Neural cell (in vitro differentiated cells): ENCODE results near the gene PRELID1. TPM values are rescaled to one million over a fixed set of nuclear protein-coding genes. Genes with fewer than 3 reads are reported as not detected.

ENCODE experiments used
- H2AFZ ChIP-seq: fragments of 200-600, 300-800 bp; sonication (generic), shearing (Covaris generic); 2 replicates; pipeline ENCODE4 v1.6.0; 2014; ENCODE audit warnings: low read depth, mild to moderate bottlenecking, antibody characterized with exemption, low read length, moderate library complexity
- H3F3A ChIP-seq: fragments of 200-600 bp; shearing (Covaris generic); 2 replicates; pipeline ENCODE4 v1.6.1; 2016; ENCODE audit warnings: mild to moderate bottlenecking, moderate library complexity, mixed read lengths, antibody characterized with exemption, low read length; ENCODE audit not compliant: insufficient read depth, poor library complexity, severe bottlenecking
- H3K27ac ChIP-seq: fragments of 200-600, 300-800 bp; sonication (generic), shearing (Covaris generic); 2 replicates; pipeline ENCODE4 v1.5.1; 2014; ENCODE audit warnings: mild to moderate bottlenecking, low read length, moderate library complexity
- H3K27me3 ChIP-seq: fragments of 300-800, 200-600 bp; sonication (generic), shearing (Covaris generic); 2 replicates; pipeline ENCODE4 v1.6.0; 2014; ENCODE audit warnings: mild to moderate bottlenecking, low read depth, low read length, moderate library complexity; ENCODE audit not compliant: insufficient read depth
- H3K36me3 ChIP-seq: fragments of 300-800, 200-600 bp; sonication (generic), shearing (Covaris generic); 2 replicates; pipeline ENCODE4 v1.5.1; 2014; ENCODE audit warnings: mild to moderate bottlenecking, antibody characterized with exemption, low read length, moderate library complexity; ENCODE audit not compliant: insufficient read depth
- H3K4me2 ChIP-seq: fragments of 300-800, 200-600 bp; sonication (generic), shearing (Covaris generic); 2 replicates; pipeline ENCODE4 v1.6.0; 2014; ENCODE audit warnings: mild to moderate bottlenecking, low read length
- H3K4me3 ChIP-seq: fragments of 300-800, 200-600 bp; sonication (generic), shearing (Covaris generic); 2 replicates; pipeline ENCODE4 v1.5.1; 2014; ENCODE audit warnings: mild to moderate bottlenecking, low read length, moderate library complexity
- H3K79me2 ChIP-seq: fragments of 200-600 bp; shearing (Covaris generic); replicated peaks from 2 replicates; pipeline ENCODE4 v1.6.0; 2014; ENCODE audit warnings: mild to moderate bottlenecking, low read length, moderate library complexity; ENCODE audit not compliant: insufficient read depth
- H3K9ac ChIP-seq: fragments of 300-800, 200-600 bp; sonication (generic), shearing (Covaris generic); 2 replicates; pipeline ENCODE4 v1.6.1; 2016; ENCODE audit warnings: mild to moderate bottlenecking, low read length, mixed read lengths
- H3K9me2 ChIP-seq: fragments of 200-600 bp; shearing (Covaris generic); 2 replicates; pipeline ENCODE4 v1.6.1; 2016; ENCODE audit warnings: mild to moderate bottlenecking, low read length, mixed read lengths; ENCODE audit not compliant: insufficient read depth
- H3K9me3 ChIP-seq: fragments of 200-600, 300-800 bp; sonication (generic), shearing (Covaris generic); 2 replicates; pipeline ENCODE4 v1.6.1; 2016; ENCODE audit warnings: mild to moderate bottlenecking, mixed run types, low read length, moderate library complexity, mixed read lengths
- H4K20me1 ChIP-seq: fragments of 200-600 bp; shearing (Covaris generic); 2 replicates; pipeline ENCODE4 v1.6.1; 2016; ENCODE audit warnings: mild to moderate bottlenecking, mixed run types; ENCODE audit not compliant: insufficient read depth
- EP300 ChIP-seq: fragments of 450-650 bp; conservative IDR thresholded peaks from 2 replicates; pipeline ENCODE4 v1.6.1; 2014; ENCODE audit warnings: antibody characterized with exemption, mild to moderate bottlenecking, moderate library complexity; ENCODE audit not compliant: poor library complexity, severe bottlenecking
- EZH2 ChIP-seq: fragments of 200-600, 300-800 bp; shearing (Covaris generic), sonication (generic); IDR thresholded peaks from 2 replicates; pipeline ENCODE4 v1.6.1; 2014; ENCODE audit warnings: antibody characterized with exemption, low read length, borderline replicate concordance, mild to moderate bottlenecking; ENCODE audit not compliant: insufficient read depth, poor library complexity, severe bottlenecking
- MXI1 ChIP-seq: fragments of 450-650 bp; conservative IDR thresholded peaks from 2 replicates; pipeline ENCODE4 v1.6.1; 2014; ENCODE audit warnings: antibody characterized with exemption, mild to moderate bottlenecking; ENCODE audit not compliant: poor library complexity, severe bottlenecking
- POLR2AphosphoS5 ChIP-seq: IDR thresholded peaks from 2 replicates; pipeline ENCODE4 v1.6.1; 2012
- RAD21 ChIP-seq: fragments of 450-650 bp; conservative IDR thresholded peaks from 2 replicates; pipeline ENCODE4 v1.6.1; 2014; ENCODE audit warnings: antibody characterized with exemption, mild to moderate bottlenecking, moderate library complexity
- REST ChIP-seq: IDR thresholded peaks from 2 replicates; pipeline ENCODE4 v1.6.1; 2012; ENCODE audit warnings: borderline replicate concordance
- SMC3 ChIP-seq: fragments of 450-650 bp; conservative IDR thresholded peaks from 2 replicates; pipeline ENCODE4 v1.6.1; 2014; ENCODE audit warnings: antibody characterized with exemption, mild to moderate bottlenecking, moderate library complexity; ENCODE audit not compliant: poor library complexity
- TAF1 ChIP-seq: IDR thresholded peaks from 2 replicates; pipeline ENCODE4 v1.6.1; 2012; ENCODE audit warnings: low read depth
- polyA plus RNA-seq: library from polyadenylated mRNA; depleted of rRNA; stranded (reverse); fragments of >200 nt; gene quantifications from 2 replicates; pipeline ENCODE4 v1.2.3, GENCODE V29; 2014
- TF ChIP-seq, protein P1 (sequence below): fragments of 450-650 bp; IDR thresholded peaks from 2 replicates; pipeline ENCODE4 v1.5.1; 2014; ENCODE audit warnings: antibody characterized with exemption, mild to moderate bottlenecking, moderate library complexity; ENCODE audit not compliant: poor library complexity, severe bottlenecking

PRELID1 gene
- polyA plus RNA-seq, 1 donor from 2014 or later = 133 TPM

GRCh38 chr5:177320879-177321278, 17.3 kb downstream of the PRELID1 start:
- Histone ChIP-seq H3K4me2 (no peak overlapping the region), H3F3A (no peaks in the 10 kb centered on the region), H3K36me3 (no peaks in the 10 kb centered on the region), H3K27ac (no peak overlapping the region), H3K9me2 (no peaks in the 10 kb centered on the region), H2AFZ (no peak overlapping the region), H3K9ac (no peak overlapping the region), H4K20me1 (no peaks in the 10 kb centered on the region), H3K79me2 (no peaks in the 10 kb centered on the region), H3K9me3 (no peaks in the 10 kb centered on the region), H3K4me3 (no peak overlapping the region), H3K27me3 (no peaks in the 10 kb centered on the region)
- TF ChIP-seq RAD21 = no peak
- TF ChIP-seq POLR2AphosphoS5 = no peak
- no peak for TF ChIP-seq EZH2
- no peak for TF ChIP-seq REST
- TF ChIP-seq TAF1 = no peak
- TF ChIP-seq, protein P1, sequence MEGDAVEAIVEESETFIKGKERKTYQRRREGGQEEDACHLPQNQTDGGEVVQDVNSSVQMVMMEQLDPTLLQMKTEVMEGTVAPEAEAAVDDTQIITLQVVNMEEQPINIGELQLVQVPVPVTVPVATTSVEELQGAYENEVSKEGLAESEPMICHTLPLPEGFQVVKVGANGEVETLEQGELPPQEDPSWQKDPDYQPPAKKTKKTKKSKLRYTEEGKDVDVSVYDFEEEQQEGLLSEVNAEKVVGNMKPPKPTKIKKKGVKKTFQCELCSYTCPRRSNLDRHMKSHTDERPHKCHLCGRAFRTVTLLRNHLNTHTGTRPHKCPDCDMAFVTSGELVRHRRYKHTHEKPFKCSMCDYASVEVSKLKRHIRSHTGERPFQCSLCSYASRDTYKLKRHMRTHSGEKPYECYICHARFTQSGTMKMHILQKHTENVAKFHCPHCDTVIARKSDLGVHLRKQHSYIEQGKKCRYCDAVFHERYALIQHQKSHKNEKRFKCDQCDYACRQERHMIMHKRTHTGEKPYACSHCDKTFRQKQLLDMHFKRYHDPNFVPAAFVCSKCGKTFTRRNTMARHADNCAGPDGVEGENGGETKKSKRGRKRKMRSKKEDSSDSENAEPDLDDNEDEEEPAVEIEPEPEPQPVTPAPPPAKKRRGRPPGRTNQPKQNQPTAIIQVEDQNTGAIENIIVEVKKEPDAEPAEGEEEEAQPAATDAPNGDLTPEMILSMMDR = no peak
- no peak for TF ChIP-seq MXI1
- TF ChIP-seq EP300 = no peak
- TF ChIP-seq SMC3 = no peak

- Histone ChIP-seq H3K4me2 (no peak overlapping the region), H3F3A (no peaks in the 10 kb centered on the region), H2AFZ (no peak overlapping the region), H3K9me2 (no peaks in the 10 kb centered on the region), H3K4me3 (no peak overlapping the region), H3K9ac (no peak overlapping the region), H3K79me2 (no peaks in the 10 kb centered on the region), H3K9me3 (no peaks in the 10 kb centered on the region), H4K20me1 (no peaks in the 10 kb centered on the region), H3K27me3 (no peaks in the 10 kb centered on the region), H3K27ac (no peak overlapping the region), H3K36me3 (no peaks in the 10 kb centered on the region)
- TF ChIP-seq, protein P1 = no peak
- TF ChIP-seq RAD21 (no peak), SMC3 (no peak), EP300 (no peak), MXI1 (no peak), REST (no peak), EZH2 (no peak), POLR2AphosphoS5 (no peak), TAF1 (no peak)
These were observed 22.3 kb downstream of the PRELID1 start for GRCh38 chr5:177325868-177326381.
